ENCODE data around the gene DNAH12.
A peak's percentile ranks its signal among the peaks of the same experiment; 100 is the strongest.

The DNAH12 gene, protein sequence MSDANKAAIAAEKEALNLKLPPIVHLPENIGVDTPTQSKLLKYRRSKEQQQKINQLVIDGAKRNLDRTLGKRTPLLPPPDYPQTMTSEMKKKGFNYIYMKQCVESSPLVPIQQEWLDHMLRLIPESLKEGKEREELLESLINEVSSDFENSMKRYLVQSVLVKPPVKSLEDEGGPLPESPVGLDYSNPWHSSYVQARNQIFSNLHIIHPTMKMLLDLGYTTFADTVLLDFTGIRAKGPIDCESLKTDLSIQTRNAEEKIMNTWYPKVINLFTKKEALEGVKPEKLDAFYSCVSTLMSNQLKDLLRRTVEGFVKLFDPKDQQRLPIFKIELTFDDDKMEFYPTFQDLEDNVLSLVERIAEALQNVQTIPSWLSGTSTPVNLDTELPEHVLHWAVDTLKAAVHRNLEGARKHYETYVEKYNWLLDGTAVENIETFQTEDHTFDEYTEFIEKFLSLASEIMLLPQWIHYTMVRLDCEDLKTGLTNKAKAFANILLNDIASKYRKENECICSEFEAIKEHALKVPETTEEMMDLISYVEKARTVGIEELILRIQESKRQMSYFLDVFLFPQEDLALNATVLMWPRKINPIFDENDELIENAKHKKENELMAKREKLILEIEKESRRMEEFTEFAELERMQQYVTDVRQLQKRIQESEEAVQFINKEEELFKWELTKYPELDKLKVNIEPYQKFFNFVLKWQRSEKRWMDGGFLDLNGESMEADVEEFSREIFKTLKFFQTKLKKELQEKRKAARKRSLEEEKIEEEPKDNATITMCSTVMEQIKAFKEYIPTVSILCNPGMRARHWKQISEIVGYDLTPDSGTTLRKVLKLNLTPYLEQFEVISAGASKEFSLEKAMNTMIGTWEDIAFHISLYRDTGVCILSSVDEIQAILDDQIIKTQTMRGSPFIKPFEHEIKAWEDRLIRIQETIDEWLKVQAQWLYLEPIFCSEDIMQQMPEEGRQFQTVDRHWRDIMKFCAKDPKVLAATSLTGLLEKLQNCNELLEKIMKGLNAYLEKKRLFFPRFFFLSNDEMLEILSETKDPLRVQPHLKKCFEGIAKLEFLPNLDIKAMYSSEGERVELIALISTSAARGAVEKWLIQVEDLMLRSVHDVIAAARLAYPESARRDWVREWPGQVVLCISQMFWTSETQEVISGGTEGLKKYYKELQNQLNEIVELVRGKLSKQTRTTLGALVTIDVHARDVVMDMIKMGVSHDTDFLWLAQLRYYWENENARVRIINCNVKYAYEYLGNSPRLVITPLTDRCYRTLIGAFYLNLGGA (N-terminal part only)

DNA sequence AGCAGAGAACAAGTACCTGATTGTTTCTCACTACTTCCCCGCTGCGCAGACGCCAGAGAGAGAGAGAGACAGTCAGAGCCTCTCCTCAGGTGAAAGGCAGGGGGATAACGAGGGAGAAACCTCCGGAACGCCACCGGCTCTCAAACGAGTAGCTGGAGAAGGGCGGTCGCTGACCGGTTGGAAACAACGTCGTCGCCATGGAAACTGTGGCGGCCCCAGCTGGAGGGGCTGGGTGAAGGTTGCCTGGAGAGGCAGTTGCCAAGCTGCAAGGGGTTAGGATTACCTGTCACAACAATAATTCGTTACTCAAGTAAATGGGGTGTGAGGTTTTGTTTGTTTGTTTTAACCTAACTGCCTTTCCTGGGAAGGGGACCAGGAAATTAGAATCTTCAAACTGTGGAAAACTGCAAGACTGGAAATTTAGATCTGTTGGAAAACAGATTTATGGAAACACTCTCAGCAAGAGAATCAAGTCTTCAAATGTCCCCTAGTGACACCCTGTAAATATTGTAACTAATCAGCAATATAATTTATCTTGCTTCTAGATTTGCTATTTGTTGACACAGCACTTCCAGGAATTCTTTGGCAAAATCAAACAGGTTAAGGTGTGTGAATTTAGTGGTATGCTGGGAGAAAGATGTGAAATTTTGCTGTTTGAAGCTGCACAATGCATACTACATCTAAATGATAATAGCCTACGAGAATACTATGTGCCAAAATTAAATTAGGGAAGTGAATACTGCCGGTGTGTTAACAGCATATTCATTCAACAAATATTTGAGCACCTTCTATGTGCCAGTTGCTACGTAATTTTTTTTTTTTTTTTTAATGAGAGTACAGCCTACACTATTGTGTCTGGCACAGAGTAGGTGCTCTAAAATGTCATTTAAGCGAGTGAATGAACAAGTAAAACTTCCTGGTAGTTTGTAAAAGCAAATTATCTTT, at the start of gene DNAH12:
Gene DNAH12, minus strand, starts transcription at position 164 of the 945 bp plus-strand sequence. CDS start 1,474 bp downstream, outside the sequence.
- DNase-seq: peak; percentile 93

GRCh38 chr3:57592306-57592705, 48.2 kb upstream of the DNAH12 start:
- no peak for DNase-seq

DNA sequence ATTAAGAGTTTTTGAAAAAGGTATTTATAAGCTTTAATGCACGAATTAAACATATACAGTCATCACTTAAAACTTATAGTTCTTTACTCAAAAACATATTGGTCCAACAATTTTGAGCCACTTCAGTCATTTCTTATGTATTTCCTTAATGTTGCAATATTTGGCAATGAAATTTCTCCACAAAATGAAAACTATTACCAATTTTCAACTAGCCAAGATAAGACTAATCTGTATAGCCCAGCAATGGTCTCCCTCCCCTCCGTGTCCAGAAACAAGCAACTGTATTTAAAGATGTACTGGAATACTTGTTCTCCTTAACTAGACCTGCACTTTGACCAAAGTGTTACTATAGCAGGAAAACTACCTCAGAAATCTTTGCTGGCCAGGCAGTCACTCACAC, 43.8 kb upstream of the DNAH12 start:
- no peak for DNase-seq

DNA sequence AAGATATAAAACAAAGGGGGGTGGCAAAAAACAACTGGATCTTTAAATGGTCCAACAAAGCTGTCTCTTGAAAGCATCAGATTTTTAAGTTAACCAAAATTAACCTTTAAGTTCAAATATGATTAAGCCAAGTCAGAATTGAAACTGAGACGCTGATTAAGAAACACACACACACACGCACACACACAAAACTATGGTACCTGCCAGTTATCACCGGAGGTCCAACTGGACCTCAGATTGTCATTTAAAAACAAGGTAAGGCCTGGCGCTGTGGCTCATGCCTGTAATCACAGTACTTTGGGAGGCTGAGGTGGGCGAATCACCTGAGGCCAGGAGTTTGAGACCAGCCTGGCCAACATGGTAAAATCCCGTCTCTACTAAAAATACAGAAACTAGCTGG, 42.6 kb upstream of the DNAH12 start:
- DNase-seq: no peak

DNA sequence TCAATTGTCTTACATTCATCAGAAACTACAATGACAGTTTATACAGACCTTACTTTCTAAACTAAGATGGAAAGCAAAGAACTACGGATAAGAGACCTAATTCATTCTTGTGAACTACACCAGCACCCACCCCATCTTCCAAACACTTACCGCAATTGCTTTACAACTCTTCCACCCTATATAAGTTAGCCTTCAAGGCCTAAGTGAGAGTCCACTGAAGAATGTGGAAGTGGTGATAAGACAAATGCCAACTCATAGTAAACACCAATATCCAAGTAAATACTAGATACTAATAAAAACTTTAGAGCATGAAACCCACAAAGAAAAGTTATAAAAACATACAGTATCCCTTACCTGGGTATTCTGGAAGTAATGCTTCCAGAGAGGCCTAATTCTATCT, 39.4 kb upstream of the DNAH12 start:
- DNase-seq: no peak

GRCh38 chr3:57582474-57583168, 38.5 kb upstream of the DNAH12 start:
- no peak for DNase-seq

DNA sequence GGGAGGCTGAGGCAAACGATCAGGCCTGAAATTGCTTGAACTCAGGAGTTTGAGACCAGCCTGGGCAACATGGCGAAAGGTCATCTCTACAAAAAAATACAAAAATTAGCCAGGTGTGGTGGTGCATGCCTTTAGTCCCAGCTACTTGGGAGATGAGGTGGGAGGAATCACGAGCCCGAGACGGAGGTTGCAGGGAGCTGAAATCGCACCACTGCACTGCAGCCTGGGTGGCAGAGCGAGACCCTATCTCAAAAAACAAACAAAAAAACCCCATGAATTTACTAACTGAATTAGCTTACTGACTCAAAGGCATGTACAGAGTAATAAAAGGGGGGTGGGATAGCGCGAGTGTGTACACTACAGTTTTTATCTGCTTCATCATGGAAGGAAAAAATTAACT, 33.7 kb upstream of the DNAH12 start:
- DNase-seq: no peak

DNA sequence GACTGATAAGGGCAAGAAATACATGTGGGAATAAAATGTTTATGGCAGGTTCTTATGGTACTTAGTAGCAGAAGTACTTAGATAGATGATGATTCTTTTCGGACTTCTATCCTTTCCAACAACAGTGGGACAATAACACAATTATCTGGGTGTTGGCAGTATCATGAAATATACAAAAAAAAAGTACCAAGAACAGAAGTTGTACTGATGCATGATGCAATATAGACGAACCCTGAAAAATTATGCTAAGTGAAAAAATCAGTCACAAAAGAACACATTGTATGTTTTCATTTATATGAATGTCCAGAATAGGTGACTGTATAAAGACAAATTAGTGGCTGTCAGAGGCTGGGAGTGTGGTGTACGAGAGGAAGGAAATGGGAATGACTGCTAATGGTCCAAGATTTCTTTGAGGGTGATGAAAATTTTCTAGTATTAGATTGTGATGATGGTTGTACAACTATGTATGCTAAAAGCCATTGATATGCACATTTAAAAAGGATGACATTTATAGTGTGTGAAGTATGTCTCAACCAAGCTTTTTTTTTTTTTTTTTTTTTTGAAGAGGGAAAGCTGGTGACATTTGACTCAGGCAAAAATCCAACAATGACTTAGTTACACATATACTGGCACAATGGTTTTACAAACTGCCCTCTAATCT, 32.0 kb upstream of the DNAH12 start:
- no peak for DNase-seq

- no peak for DNase-seq
These were observed 28.0 kb upstream of the DNAH12 start for GRCh38 chr3:57572096-57572495.

- DNase-seq: no peak
These were observed 26.7 kb upstream of the DNAH12 start for GRCh38 chr3:57570878-57571277.

- DNase-seq: no peak
These were observed 25.8 kb upstream of the DNAH12 start for GRCh38 chr3:57569859-57570450.

GRCh38 chr3:57559526-57559925, 15.4 kb upstream of the DNAH12 start:
- no peak for DNase-seq

- DNase-seq: peak; percentile 24
These were observed 13.0 kb upstream of the DNAH12 start for GRCh38 chr3:57557085-57557537.

- no peak for DNase-seq
These were observed 12.4 kb upstream of the DNAH12 start for GRCh38 chr3:57556459-57557084.

GRCh38 chr3:57555738-57556458, 11.8 kb upstream of the DNAH12 start, which contains the start of gene PDE12:
PDE12 (plus strand) TSS chr3:57556274; CDS start chr3:57556380, 106 bp downstream.
- peak; percentile 96 for DNase-seq

GRCh38 chr3:57555306-57555705, 11.2 kb upstream of the DNAH12 start:
- DNase-seq: no peak

GRCh38 chr3:57546616-57547015, 2.5 kb upstream of the DNAH12 start:
- DNase-seq: no peak

GRCh38 chr3:57545636-57546268, 1.6 kb upstream of the DNAH12 start:
- DNase-seq: no peak

All from eye (tissue), 1 donor.